Cardiac muscle cell (in vitro differentiated cells and primary cell): ENCODE results near the gene FXYD2. TPM values are rescaled to one million over a fixed set of nuclear protein-coding genes. Genes with fewer than 3 reads are reported as not detected.
A peak's percentile ranks its signal among the peaks of the same experiment; 100 is the strongest.

Source experiments
- DNase-seq, 2 donors: peaks; one replicate each; pipeline versions ENCODE4 v3.0.0 to v3.0.0-alpha.2; 2010 to 2017; ENCODE audit warnings: low read depth in 1 of 2, low spot score in 1 of 2
- H3K27ac ChIP-seq: fragments of 200-600 bp; sonication (generic); 2 replicates; pipeline ENCODE4 v1.5.1; 2016
- H3K27me3 ChIP-seq: fragments of 200-600 bp; sonication (generic); 2 replicates; pipeline ENCODE4 v1.6.0; 2016; ENCODE audit warnings: control low read depth
- H3K36me3 ChIP-seq: fragments of 200-600 bp; sonication (generic); 2 replicates; pipeline ENCODE4 v1.5.1; 2016; ENCODE audit warnings: control low read depth
- H3K4me1 ChIP-seq: fragments of 200-600 bp; sonication (generic); 2 replicates; pipeline ENCODE4 v1.8.1; 2017; ENCODE audit warnings: low read depth, mild to moderate bottlenecking, mixed run types
- H3K4me3 ChIP-seq: fragments of 200-600 bp; sonication (generic); 2 replicates; pipeline ENCODE4 v1.5.1; 2016; ENCODE audit warnings: mild to moderate bottlenecking
- H3K9me3 ChIP-seq: fragments of 200-600 bp; sonication (generic); 2 replicates; pipeline ENCODE4 v1.5.1; 2017; ENCODE audit warnings: low read depth, mild to moderate bottlenecking, control low read depth
- CTCF ChIP-seq: IDR thresholded peaks from 2 replicates; pipeline ENCODE4 v1.5.1; 2012; ENCODE audit warnings: low read depth, mild to moderate bottlenecking, low read length
- polyA plus RNA-seq: library from polyadenylated mRNA; unstranded; fragments of >200 nt; fragmentation: Nextera tagmentation; extraction: Ambion mirVana; gene quantifications from 2 replicates; pipeline ENCODE4 v1.2.1, GENCODE V29; 2016
- total RNA-seq: library from RNA; depleted of rRNA; stranded (reverse); fragments of >200 nt; gene quantifications from 2 replicates; pipeline ENCODE4 v1.2.3, GENCODE V29; 2016

The FXYD2 gene
- total and polyA plus RNA-seq, 2 experiments from 2014 or later = 2.3 to 2.4 TPM

GRCh38 chr11:117820071-117820470 lies 4.5 kb downstream of the FXYD2 start:
- Histone ChIP-seq H3K4me1 (peaks cover 12% of the 10 kb centered on the region), H3K27ac (no peak overlapping the region), H3K27me3 (no peaks in the 10 kb centered on the region), H3K9me3 (no peaks in the 10 kb centered on the region), H3K36me3 (no peaks in the 10 kb centered on the region), H3K4me3 (no peak overlapping the region)
- TF ChIP-seq CTCF = no peak
- no peak for DNase-seq

- TF ChIP-seq CTCF = peak; percentile 91
- H3K36me3 ChIP-seq = no peaks in the 10 kb centered on the region
- H3K4me1 ChIP-seq = peaks cover 18% of the 10 kb centered on the region
- peak; percentile 85 to 86 for DNase-seq
- no peaks in the 10 kb centered on the region for H3K9me3 ChIP-seq
- no peak overlapping the region for H3K27ac ChIP-seq
- H3K4me3 ChIP-seq = no peak overlapping the region
- H3K27me3 ChIP-seq = no peaks in the 10 kb centered on the region
These were observed 5.2 kb downstream of the FXYD2 start for GRCh38 chr11:117819096-117820040.

GRCh38 chr11:117818041-117818873 lies 6.3 kb downstream of the FXYD2 start:
- peaks cover 19% of the 10 kb centered on the region for H3K4me1 ChIP-seq
- H3K27me3 ChIP-seq = no peaks in the 10 kb centered on the region
- TF ChIP-seq CTCF = no peak
- DNase-seq = no peak
- H3K36me3 ChIP-seq = no peaks in the 10 kb centered on the region
- H3K27ac ChIP-seq = no peak overlapping the region
- no peaks in the 10 kb centered on the region for H3K9me3 ChIP-seq
- H3K4me3 ChIP-seq = no peak overlapping the region

GRCh38 chr11:117817368-117818040 lies 7.0 kb downstream of the FXYD2 start:
- peak; percentile 100 for TF ChIP-seq CTCF
- no peaks in the 10 kb centered on the region for H3K36me3 ChIP-seq
- no peak overlapping the region for H3K27ac ChIP-seq
- H3K9me3 ChIP-seq = no peaks in the 10 kb centered on the region
- H3K27me3 ChIP-seq = no peaks in the 10 kb centered on the region
- H3K4me3 ChIP-seq = no peak overlapping the region
- DNase-seq = peak; percentile 82 to 83
- H3K4me1 ChIP-seq = peaks cover 19% of the 10 kb centered on the region

- DNase-seq = no peak
- no peaks in the 10 kb centered on the region for H3K27me3 ChIP-seq
- no peak overlapping the region for H3K4me3 ChIP-seq
- no peak overlapping the region for H3K27ac ChIP-seq
- TF ChIP-seq CTCF = no peak
- no peaks in the 10 kb centered on the region for H3K36me3 ChIP-seq
- H3K9me3 ChIP-seq = no peaks in the 10 kb centered on the region
- H3K4me1 ChIP-seq = peaks cover 19% of the 10 kb centered on the region
These were observed 7.6 kb downstream of the FXYD2 start for GRCh38 chr11:117816846-117817367.
